Superior temporal gyrus (tissue), 1 donor: ENCODE data around the gene IGLL1.

Experiments
- DNase-seq: peaks from one replicate; pipeline ENCODE4 v3.0.0-alpha.2; 2016; ENCODE audit errors: extremely low spot score

IGLL1 gene

GRCh38 chr22:23527971-23528740, 51.9 kb downstream of the IGLL1 start:
- no peak for DNase-seq

DNA sequence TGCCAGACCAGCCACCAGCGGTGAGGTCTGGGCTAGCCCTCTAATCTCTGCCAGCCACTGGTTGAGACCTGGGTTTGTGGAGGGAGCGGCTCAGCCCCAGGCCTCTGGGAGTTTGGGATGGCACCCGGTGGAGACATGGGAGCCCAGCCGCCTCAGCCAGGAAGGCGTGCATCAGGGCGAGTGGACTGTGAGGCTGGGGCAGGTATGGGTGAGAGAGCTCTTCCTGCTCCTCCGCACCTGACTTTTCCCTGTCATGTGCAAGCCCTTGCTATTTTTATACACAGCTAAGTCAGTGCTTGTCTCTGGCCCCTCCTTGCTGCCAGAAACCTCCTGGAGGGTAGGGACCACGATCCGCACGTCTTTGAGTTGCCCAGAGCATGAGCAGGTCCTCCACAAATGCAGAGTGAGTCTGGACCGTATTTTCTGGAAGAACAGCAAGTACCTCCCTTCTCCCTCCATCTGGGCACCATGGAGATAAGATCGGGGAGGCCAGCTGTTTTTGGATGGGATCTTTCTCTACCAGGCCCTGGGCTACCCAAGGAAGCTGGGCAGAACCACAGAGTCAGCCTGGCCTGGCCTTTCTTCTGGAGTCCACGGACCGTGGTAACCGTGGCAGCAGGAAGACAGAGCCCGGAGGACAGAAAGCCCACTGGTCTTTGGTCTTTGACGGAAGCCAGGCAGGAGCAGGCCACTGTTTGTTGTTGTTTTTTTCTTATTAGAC, 53.3 kb downstream of the IGLL1 start:
- no peak for DNase-seq

DNA sequence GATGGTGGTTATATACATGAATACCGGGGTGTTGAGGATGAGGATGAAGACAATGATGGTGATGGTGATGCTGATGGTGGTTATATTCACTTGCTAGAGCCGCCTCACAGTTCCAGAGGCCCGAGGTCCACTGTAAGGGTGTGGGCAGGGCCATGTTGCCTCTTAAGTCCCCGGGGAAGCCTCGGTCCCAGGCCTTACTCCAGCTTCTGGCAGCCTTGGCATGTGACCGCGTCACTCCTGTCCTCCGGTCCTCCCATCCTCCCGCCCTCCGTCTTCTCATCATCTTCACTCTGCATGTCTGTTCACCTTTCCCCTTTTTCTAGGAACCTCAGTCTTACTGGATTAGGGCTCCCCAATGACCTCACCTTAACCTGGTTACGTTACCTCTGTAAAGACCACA, 54.6 kb downstream of the IGLL1 start:
- no peak for DNase-seq

- DNase-seq = no peak
Measured at GRCh38 chr22:23524226-23524625, 55.9 kb downstream of the IGLL1 start.

GRCh38 chr22:23523713-23524112, 56.4 kb downstream of the IGLL1 start:
- DNase-seq = no peak
